ENCODE measurements around the gene THBS2.
"Not testable (repeated sequence)": the region's sequence is repeated elsewhere in the genome, so short reads cannot be mapped to it uniquely, and the experiment has no call there.

Gene THBS2

DNA sequence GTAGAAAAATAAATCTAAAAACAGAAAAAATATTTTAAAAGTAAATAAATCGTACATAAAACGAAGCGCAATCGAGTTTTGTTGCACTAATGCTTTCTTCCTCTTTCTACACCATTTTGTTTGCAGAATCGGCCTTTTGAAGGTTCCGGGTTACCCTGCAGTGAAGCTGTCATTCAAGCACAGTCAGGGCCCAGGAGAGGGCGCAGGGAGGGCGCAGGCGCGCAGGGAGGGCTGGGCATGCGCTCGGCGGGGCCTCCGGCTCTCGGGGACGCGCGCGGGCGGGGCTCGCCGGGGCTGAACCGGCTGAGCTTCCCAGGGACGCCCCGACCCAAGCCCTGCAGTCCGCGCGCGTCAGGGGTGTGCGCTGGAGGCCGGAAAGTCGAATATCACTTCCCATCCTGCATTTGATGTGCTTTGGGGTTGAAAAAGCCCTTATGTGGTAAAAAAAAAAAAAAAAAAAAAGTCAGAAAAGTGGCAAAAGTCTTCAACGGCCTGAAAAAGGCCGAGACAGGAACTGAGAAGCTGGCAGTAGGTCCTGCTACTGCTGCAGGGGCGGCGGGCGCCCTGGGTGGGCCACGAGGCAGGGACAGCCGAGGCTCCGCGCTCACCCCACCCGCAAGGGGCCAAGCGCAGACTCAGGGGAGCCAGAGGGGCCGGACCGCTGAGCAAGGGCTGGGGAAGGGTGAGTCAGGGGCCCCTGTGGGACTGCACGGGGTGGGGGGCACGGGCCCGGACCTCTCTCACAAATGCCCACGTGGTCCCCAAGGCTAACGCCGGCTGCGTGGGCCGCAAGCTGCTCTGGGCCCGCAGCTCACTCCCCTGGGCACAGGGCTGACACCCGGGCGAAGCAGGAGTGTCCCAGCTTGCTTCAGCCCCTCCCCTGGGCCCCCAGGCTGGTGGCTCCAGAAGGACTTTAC, 40.5 kb downstream of the THBS2 start:
- H3K4me3 ChIP-seq (ENCODE audit: low read depth, low read length) = no peak overlapping the region

DNA sequence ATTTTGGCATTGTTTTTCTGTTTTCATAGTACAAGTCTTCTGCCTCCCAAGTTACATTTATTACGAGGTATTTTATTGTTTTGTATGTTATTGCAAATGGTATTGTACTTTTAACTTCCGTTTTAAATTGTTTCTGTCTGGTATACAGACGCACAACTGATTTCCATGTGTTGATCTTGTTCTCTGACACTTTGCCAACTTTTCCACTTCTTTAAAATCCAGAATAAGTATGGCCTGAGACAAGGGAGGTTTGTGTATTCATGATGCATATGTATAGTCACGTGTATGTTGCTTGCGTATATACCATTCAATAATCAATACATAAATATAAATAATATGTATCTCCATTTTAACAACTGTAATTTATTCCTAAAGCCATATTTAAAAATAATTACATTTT, 41.2 kb downstream of the THBS2 start:
- no peak overlapping the region for H3K4me3 ChIP-seq (ENCODE audit: low read depth, low read length)

DNA sequence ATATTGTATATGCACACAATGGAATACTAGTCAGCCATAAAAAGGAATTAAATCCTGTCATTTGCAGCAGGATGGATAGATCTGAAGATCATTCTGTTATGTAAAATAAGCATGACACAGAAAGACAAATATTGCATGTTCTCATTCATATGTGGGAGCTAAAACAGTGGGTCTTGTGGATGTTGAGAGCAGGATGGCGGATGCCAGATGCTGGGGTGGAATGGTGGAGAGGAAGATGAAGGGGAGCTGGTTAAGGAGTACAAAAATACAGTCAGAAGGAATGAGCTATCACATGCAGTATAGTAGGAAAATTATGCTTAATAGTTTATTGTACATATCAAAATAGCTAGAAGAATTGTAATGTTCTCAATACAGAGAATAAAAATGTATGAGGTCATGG, 41.8 kb downstream of the THBS2 start:
- no peak overlapping the region for H3K4me3 ChIP-seq (ENCODE audit: low read depth, low read length)

DNA sequence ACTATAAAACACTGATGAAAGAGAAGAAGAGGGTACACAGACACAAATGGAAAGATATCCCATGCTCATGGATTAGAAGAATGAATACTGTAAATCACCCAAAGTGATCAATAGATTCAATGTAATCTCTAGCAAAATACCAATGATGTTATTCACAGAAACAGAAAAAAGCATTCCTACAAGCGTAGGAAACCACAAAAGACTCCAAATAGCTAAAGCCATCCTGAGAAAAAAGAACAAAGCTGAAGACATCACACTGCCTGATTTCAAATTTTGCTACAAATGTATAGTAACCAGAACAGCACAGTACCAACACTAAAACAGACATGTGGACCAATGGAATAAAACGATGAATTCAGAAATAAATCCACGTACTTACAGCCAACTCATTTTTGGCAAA, 43.0 kb downstream of the THBS2 start:
- no peak overlapping the region for H3K4me3 ChIP-seq (ENCODE audit: low read depth, low read length)

DNA sequence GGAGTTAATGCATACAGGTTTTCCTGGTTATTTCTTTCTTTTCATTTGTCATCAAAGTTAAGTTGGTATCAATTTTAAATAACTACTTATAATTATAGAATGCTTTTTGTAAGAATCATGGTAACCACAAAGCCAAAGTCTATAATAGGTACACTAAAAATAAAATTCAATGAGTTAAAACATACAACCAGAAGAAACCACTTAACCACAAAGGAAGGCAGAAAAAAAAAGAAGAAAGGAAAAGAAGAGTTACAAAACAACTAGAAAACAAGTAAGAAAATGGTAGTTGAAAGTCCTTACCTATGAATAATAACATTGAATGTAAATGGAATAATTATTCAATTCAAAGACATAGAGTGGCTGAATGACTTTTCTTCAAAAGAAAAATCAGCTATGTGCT, 45.6 kb downstream of the THBS2 start:
- H3K4me3 ChIP-seq (ENCODE audit: low read depth, low read length) = no peak overlapping the region

- no peak overlapping the region for H3K4me3 ChIP-seq (ENCODE audit: low read depth, low read length)
Measured at GRCh38 chr6:169207482-169207881, 46.2 kb downstream of the THBS2 start.

- H3K4me3 ChIP-seq (ENCODE audit: low read depth, low read length) = no peak overlapping the region
Measured at GRCh38 chr6:169205176-169206160, 48.2 kb downstream of the THBS2 start.

- no peak overlapping the region for H3K4me3 ChIP-seq (ENCODE audit: low read depth, low read length)
Measured at GRCh38 chr6:169204167-169204566, 49.5 kb downstream of the THBS2 start.

- no peak overlapping the region for H3K4me3 ChIP-seq (ENCODE audit: low read depth, low read length)
Measured at GRCh38 chr6:169201985-169202384, 51.7 kb downstream of the THBS2 start.

DNA sequence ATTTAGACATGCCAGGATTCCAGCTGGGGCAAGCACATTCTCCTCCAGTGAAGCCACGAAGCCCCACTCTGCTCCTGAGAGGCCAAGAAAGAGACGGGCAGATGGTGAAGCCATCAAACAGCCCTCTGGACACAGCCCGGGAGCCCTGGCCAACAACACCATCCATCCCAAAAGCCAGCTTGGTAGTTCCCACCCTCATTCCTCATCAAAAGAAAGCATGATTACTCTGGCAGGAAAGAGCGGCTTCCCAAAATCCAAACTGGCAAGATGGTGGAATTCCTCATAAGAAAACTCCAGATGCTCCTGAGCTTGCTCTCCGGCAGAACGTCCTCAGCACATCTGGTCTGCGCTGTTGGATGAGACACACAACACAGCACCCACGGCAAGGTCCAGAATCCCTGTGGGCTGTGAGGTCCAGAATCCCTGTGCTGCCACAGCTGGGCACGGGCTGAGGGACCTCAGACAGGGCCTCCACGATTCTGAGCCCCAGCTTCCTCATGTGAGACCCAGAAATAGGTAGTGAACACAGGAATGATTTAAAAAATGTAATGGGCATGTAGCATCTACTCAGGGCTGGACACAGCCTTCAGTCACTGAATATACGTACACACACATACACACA, 52.6 kb downstream of the THBS2 start:
- H3K4me3 ChIP-seq (ENCODE audit: low read depth, low read length) = no peak overlapping the region

- no peak overlapping the region for H3K4me3 ChIP-seq (ENCODE audit: low read depth, low read length)
Measured at GRCh38 chr6:169199625-169200335, 53.9 kb downstream of the THBS2 start.

GRCh38 chr6:169198885-169199284, 54.8 kb downstream of the THBS2 start:
- H3K4me3 ChIP-seq (ENCODE audit: low read depth, low read length) = no peak overlapping the region

GRCh38 chr6:169197929-169198328, 55.7 kb downstream of the THBS2 start:
- not testable (repeated sequence) for H3K4me3 ChIP-seq (ENCODE audit: low read depth, low read length)

DNA sequence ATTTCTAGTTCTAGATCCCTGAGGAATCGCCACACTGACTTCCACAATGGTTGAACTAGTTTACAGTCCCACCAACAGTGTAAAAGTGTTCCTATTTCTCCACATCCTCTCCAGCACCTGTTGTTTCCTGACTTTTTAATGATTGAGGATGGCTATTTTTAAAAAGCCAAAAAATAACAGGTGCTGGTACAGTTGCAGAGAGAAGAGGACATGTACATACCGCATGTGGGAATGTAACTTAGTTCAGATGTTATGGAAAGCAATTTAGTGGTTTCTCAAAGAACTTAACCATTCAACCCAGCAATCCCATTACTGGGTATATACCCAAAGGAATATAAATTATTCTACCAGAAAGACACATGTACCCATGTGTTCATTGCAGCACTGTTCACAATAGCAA, 57.4 kb downstream of the THBS2 start:
- not testable (repeated sequence) for H3K4me3 ChIP-seq (ENCODE audit: low read depth, low read length)

DNA sequence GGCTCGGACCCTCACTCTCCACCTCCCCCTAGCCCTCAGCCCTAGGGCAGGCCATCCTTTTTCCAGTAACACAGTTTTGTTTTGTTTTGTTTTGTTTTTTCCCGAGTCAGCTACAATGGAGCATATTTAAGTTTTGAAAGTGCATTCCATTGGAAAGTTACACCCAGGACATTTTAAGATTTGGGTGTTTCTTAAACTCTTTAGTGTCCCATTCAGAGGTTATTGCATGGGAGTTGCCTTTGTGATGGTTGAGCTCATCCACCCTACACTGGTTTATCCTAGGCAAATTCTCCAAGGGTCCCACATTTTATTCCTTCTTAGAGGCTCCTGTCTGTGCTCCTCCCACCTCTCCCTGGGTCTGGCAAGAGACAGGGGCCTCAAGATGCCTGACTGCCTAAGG, 58.9 kb downstream of the THBS2 start:
- no peak overlapping the region for H3K4me3 ChIP-seq (ENCODE audit: low read depth, low read length)

- H3K4me3 ChIP-seq (ENCODE audit: low read depth, low read length) = no peak overlapping the region
Measured at GRCh38 chr6:169190970-169191369, 62.7 kb downstream of the THBS2 start.

DNA sequence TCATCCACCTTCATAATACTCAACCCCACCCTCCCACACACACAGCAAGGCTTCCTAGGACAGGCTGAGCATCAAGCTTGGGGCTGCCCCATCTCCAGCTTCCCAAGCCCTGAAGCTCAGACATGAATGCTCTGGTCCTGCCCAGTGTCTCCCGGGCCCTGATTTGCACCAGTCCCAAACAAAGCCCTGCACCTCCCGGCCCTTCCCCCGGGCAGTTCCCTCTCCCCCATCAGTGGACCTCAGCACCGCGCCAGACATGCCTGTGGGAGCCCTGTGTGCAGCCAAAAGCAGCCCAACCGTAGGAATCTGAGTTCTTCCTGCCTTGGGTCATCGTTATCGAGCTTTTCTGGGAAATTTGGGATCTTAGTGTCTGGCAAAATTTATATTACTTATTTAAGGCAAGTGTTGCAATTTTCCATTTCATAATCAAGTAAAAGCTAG, 63.5 kb downstream of the THBS2 start:
- no peak overlapping the region for H3K4me3 ChIP-seq (ENCODE audit: low read depth, low read length)

- H3K4me3 ChIP-seq (ENCODE audit: low read depth, low read length) = no peak overlapping the region
Measured at GRCh38 chr6:169189686-169190085, 64.0 kb downstream of the THBS2 start.

GRCh38 chr6:169189182-169189581, 64.5 kb downstream of the THBS2 start:
- H3K4me3 ChIP-seq (ENCODE audit: low read depth, low read length) = no peak overlapping the region

DNA sequence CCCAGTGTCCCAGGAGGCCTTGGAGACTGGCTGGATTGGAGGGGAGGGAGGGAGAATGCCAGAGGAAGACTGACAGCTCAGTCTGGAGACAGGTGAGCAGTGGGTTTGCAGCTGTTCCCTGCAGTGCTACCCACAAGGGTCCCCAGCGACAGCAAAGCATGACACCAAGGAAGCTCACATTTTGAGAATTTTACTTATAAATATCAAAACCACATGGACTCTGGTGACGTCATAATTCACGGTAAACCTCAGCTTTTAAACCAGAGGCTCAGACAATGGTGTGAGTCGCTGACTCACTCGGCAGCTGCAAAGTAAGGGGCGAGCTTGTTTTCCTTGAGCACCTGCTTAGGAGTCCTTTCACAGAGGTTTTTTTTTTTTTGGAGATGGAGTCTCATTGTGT, 65.2 kb downstream of the THBS2 start:
- no peak overlapping the region for H3K4me3 ChIP-seq (ENCODE audit: low read depth, low read length)

DNA sequence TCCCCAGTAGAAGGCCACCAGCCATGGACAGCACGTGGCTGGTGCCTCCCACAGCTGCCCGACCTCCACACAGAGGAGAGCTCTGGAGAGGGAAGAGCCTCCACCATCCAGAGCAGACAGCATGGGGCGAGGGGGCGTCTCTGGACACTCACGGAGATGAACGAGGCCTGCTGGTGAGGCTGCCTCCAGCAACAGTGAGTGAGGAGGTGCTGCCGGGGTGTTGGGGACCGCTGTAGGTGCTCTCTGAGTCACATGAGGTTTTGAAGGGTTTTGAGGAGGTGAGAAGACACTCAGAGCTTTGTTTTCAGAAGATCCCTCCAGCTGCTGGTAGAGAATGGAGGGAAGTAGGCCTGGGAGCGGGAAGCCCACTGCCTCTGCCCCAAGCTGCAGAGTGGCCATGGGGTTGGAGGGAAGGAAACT, 65.6 kb downstream of the THBS2 start:
- H3K4me3 ChIP-seq (ENCODE audit: low read depth, low read length) = no peak overlapping the region

All from iPS-11a (cell line).